Ascending aorta (tissue), 2 donors: ENCODE data around the gene MAGI1. TPM values are rescaled to one million over a fixed set of nuclear protein-coding genes. Genes with fewer than 3 reads are reported as not detected.
A peak's percentile ranks its signal among the peaks of the same experiment; 100 is the strongest.

Source experiments
- DNase-seq, 2 donors: peaks; one replicate each; pipeline ENCODE4 v3.0.0-alpha.2; 2019; ENCODE audit warnings: low spot score in 2 of 2
- H3K27ac ChIP-seq, 2 donors: fragments of 200-600 bp; sonication (generic); one replicate each; pipeline ENCODE4 v1.5.1; 2016 to 2017; ENCODE audit warnings: mild to moderate bottlenecking in 1 of 2
- H3K27me3 ChIP-seq: fragments of 200-600 bp; sonication (generic); one replicate; pipeline ENCODE4 v1.5.1; 2017
- H3K36me3 ChIP-seq, 2 donors: fragments of 200-600 bp; sonication (generic); one replicate each; pipeline ENCODE4 v1.5.1; 2016
- H3K4me1 ChIP-seq, 2 donors: fragments of 200-600 bp; sonication (generic); one replicate each; pipeline ENCODE4 v1.5.1; 2016 to 2017; ENCODE audit warnings: mild to moderate bottlenecking in 1 of 2
- H3K4me3 ChIP-seq, 2 donors: fragments of 200-600 bp; sonication (generic); one replicate each; pipeline ENCODE4 v1.5.1; 2016 to 2017; ENCODE audit warnings: mild to moderate bottlenecking in 1 of 2
- H3K9me3 ChIP-seq, 2 donors: fragments of 200-600 bp; sonication (generic); one replicate each; pipeline ENCODE4 v1.5.1; 2016
- CTCF ChIP-seq, 3 experiments: fragments of 200-600 bp in 2 of 3; fragments of 450-650 bp in 1 of 3; sonication (generic) in 2 of 3; IDR thresholded peaks; one replicate each; pipeline ENCODE4 v1.5.1; 2016 to 2019; ENCODE audit warnings: antibody characterized with exemption in 3 of 3, mild to moderate bottlenecking in 1 of 3, moderate library complexity in 1 of 3
- intact Hi-C: fragments of 100-400 bp; cut with DNase I; formaldehyde crosslinking; loops from one replicate; pipeline ENCODE4 v1.15.1; 2023
- total RNA-seq: library from RNA; depleted of rRNA; stranded (reverse); fragments of >200 nt; gene quantifications from one replicate; pipeline ENCODE4 v1.1.0, GENCODE V29; 2016

MAGI1 gene
- total RNA-seq, 1 donor from 2014 or later = 28.4 TPM

GRCh38 chr3:65714134-65714533 is 324.6 kb downstream of the MAGI1 start:
- TF ChIP-seq CTCF (IDR thresholded peaks at IDR 0.05) = no peak
- Histone ChIP-seq H3K4me3 (no peak overlapping the region), H3K27me3 (no peaks in the 10 kb centered on the region), H3K4me1 (peaks cover 0 to 12% of the 10 kb centered on the region in 2 donors), H3K27ac (peak overlapping the region; percentile 51 to 63), H3K9me3 (no peaks in the 10 kb centered on the region), H3K36me3 (no peaks in the 10 kb centered on the region)
- intact Hi-C loops = no loop called here
- DNase-seq = peak in 1 of 2 donors; percentile 66

- TF ChIP-seq CTCF (IDR thresholded peaks at IDR 0.05) = no peak
- Histone ChIP-seq H3K4me1 (peaks cover 0 to 12% of the 10 kb centered on the region in 2 donors), H3K27me3 (no peaks in the 10 kb centered on the region), H3K36me3 (no peaks in the 10 kb centered on the region), H3K4me3 (no peak overlapping the region), H3K27ac (peak overlapping the region; percentile 51 to 63), H3K9me3 (no peaks in the 10 kb centered on the region)
- intact Hi-C loops = no loop called here
- peak in 1 of 2 donors; percentile 68 for DNase-seq
Measured at GRCh38 chr3:65713016-65713415, 325.7 kb downstream of the MAGI1 start.

- Histone ChIP-seq H3K27me3 (no peaks in the 10 kb centered on the region), H3K4me3 (no peak overlapping the region), H3K4me1 (peaks cover 0 to 12% of the 10 kb centered on the region in 2 donors), H3K27ac (peak overlapping the region; percentile 51 to 63), H3K36me3 (no peaks in the 10 kb centered on the region), H3K9me3 (no peaks in the 10 kb centered on the region)
- intact Hi-C loops = no loop called here
- TF ChIP-seq CTCF (IDR thresholded peaks at IDR 0.05) = no peak
- no peak for DNase-seq
Measured at GRCh38 chr3:65712140-65712539, 326.6 kb downstream of the MAGI1 start.

- Histone ChIP-seq H3K4me3 (no peak overlapping the region), H3K27me3 (no peaks in the 10 kb centered on the region), H3K9me3 (no peaks in the 10 kb centered on the region), H3K27ac (no peak overlapping the region), H3K36me3 (no peaks in the 10 kb centered on the region), H3K4me1 (no peaks in the 10 kb centered on the region)
- no peak for DNase-seq
- TF ChIP-seq CTCF (IDR thresholded peaks at IDR 0.05) = no peak
- intact Hi-C loops = no loop called here
Measured at GRCh38 chr3:65706776-65707568, 331.7 kb downstream of the MAGI1 start.

- no peak for TF ChIP-seq CTCF (IDR thresholded peaks at IDR 0.05)
- H3K36me3 ChIP-seq = no peaks in the 10 kb centered on the region
- no peak overlapping the region for H3K4me3 ChIP-seq
- no peaks in the 10 kb centered on the region for H3K27me3 ChIP-seq
- intact Hi-C loops = no loop called here
- no peaks in the 10 kb centered on the region for H3K9me3 ChIP-seq
- H3K27ac ChIP-seq = no peak overlapping the region
- no peak for DNase-seq
- H3K4me1 ChIP-seq = no peaks in the 10 kb centered on the region
Measured at GRCh38 chr3:65706301-65706700, 332.4 kb downstream of the MAGI1 start.
